SK-N-MC (cell line): Measurements from ENCODE around the gene C6orf132.

ENCODE experiments used
- EZH2 ChIP-seq: fragments of 200-600 bp; sonication (generic); IDR thresholded peaks from one replicate; pipeline ENCODE4 v1.6.1; 2017; ENCODE audit warnings: antibody characterized with exemption
- POLR2AphosphoS5 ChIP-seq: IDR thresholded peaks from 2 replicates; pipeline ENCODE4 v1.6.1; 2012; ENCODE audit warnings: mild to moderate bottlenecking, low read depth, low read length, borderline replicate concordance

GRCh38 chr6:42158011-42158410, 15.6 kb upstream of the C6orf132 start:
- no peak for TF ChIP-seq POLR2AphosphoS5
- no peak for TF ChIP-seq EZH2
